Uterus (tissue), 2 donors: ENCODE data around the gene GGPS1.

Source experiments
- POLR2A ChIP-seq, 2 donors: fragments of 450-650 bp; IDR thresholded peaks; one replicate each; pipeline ENCODE4 v1.6.1; 2016; ENCODE audit warnings: antibody characterized with exemption in 2 of 2, mild to moderate bottlenecking in 1 of 2, moderate library complexity in 1 of 2
- TF ChIP-seq, protein P1 (sequence below), 4 experiments: fragments of 200-600 bp in 2 of 4; fragments of 450-650 bp in 2 of 4; sonication (generic) in 2 of 4; IDR thresholded peaks; one replicate each; pipeline ENCODE4 v1.5.1; 2016 to 2019; ENCODE audit warnings: antibody characterized with exemption in 4 of 4, mild to moderate bottlenecking in 2 of 4, moderate library complexity in 1 of 4

DNA sequence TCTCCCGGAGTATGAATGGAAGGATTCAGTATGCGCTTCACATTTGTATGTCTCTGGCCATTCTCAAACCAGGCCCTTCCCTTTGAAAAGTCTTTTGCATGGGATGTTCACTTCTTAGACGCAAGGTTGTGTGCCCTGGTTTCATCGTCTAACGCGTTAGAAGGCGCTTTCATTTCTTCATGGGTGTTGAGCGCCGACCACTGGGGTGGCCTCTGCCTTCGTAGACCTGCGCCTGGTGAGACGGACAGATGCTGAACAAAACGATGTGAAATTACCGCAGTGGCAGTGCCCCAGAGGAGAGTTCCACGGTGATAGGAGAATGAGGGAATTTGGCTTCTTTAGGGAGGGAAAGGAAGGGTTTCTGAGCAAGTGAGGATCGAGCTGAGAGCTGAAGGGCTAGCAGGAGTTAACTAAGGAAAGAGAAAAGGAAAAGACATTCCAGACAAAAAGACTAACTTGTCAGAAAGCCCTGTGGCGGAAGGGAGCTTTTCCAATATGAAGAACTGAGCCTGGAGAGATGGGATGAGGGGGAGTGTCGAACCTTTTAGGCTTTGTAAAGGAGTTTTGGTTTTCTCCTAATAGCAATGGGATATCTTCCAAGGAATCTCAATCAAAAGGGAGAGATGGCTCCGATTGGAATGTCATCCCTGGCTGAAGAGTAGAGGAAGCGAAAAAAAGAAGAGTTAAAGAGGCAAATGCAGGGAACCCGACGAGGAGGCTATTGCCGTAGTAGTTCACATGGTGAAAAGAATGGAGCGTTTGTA is 951 bp downstream of the GGPS1 start:
- TF ChIP-seq, protein P1, sequence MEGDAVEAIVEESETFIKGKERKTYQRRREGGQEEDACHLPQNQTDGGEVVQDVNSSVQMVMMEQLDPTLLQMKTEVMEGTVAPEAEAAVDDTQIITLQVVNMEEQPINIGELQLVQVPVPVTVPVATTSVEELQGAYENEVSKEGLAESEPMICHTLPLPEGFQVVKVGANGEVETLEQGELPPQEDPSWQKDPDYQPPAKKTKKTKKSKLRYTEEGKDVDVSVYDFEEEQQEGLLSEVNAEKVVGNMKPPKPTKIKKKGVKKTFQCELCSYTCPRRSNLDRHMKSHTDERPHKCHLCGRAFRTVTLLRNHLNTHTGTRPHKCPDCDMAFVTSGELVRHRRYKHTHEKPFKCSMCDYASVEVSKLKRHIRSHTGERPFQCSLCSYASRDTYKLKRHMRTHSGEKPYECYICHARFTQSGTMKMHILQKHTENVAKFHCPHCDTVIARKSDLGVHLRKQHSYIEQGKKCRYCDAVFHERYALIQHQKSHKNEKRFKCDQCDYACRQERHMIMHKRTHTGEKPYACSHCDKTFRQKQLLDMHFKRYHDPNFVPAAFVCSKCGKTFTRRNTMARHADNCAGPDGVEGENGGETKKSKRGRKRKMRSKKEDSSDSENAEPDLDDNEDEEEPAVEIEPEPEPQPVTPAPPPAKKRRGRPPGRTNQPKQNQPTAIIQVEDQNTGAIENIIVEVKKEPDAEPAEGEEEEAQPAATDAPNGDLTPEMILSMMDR (IDR thresholded peaks at IDR 0.05), result no peak
- no peak for TF ChIP-seq POLR2A (IDR thresholded peaks at IDR 0.05)
